HuH-7 (cell line): ENCODE data around the gene SRM.
"Not testable (repeated sequence)": the region's sequence is repeated elsewhere in the genome, so short reads cannot be mapped to it uniquely, and the experiment has no call there.

Experiments
- DNase-seq: peaks from one replicate; pipeline ENCODE4 v3.0.0; 2011; ENCODE audit warnings: low spot score

Gene SRM

DNA sequence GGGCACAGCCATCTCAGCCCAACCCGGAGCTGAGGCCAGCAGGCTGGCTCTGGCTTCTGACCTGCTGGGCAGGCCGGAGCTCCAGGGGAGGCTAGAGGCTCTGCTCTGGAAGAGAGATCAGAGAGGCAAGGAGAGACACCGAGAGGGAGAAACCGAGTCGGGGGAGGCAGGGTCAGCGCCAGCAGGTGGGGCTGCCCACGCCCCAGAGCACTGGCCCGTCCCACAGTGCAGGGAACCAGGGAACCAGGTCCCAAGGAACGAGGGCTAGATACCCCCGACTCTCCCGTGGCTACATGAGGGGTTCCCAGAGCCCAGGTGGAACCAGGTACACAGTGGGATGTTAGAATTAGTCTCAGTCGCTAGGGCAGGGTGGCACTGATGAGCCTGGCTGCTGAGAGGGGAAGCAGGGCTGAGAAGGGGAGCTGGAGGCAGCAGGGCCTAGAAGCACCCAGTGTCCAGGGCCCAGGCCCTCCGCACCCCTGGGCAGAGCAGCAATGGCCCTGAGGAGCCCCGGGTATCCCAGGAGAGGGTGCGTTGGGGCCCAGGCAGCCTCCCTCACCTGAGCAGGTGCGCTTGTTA is 14.9 kb downstream of the SRM start:
- no peak for DNase-seq

GRCh38 chr1:11044086-11044848 is 15.6 kb downstream of the SRM start:
- no peak for DNase-seq

DNA sequence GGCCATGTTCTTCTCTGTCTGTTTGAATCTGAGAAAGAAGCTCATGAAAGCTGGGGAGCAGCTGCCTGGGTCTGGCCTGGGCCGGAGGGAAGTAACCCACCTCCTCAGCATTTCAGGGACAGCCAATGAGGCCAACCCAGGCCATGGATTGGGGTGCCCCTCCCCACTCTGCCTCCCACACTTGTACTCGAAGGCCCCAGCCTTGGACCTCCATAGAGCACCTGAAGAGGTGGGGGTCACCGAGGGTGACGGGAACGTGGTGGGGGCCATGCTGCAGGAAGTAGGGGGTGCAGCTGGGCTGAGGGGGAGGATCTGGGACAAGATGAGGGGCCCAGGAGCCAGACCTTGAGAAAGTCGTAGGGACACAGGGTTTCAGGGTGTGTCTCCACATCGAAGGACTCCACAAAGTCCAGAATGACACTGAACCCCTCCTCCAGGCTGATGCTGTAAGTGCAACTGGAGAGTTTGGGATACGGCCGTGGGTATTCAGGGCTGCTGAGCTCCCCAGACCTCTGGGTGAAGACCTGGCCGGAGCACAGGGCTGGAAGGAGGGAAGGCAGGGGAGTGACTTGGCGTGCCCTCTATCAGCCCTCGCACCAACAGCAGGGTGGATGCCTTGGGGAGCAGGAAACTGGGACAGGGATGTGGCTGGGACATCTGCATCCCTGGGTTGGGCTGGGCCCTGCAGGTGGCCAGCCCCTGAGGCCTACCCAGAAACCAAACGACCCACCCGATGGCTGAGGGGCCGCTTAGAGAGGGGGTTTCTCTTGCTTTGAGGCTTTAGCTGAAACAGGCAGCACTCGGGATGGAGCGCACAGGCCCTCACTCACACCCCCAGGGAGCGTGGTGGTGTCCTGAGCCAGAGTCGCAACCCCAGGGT is 16.6 kb downstream of the SRM start:
- DNase-seq = no peak

- no peak for DNase-seq
Measured at GRCh38 chr1:11042065-11042464, 17.8 kb downstream of the SRM start.

GRCh38 chr1:11041048-11041447 is 18.8 kb downstream of the SRM start:
- DNase-seq = no peak

DNA sequence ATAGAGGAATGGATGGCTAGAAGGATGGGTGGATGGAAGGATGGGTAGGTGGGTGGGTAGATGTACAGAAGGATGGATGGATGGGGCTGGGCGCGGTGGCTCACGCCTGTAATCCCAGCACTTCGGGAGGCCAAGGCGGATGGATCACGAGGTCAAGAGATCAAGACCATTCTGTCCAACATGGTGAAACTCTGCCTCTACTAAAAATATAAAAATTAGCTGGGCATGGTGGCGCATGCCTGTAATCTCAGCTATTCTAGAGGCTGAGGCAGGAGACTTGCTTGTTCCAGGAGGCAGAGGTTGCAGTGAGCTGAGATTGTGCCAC is 19.8 kb downstream of the SRM start:
- not testable (repeated sequence) for DNase-seq

GRCh38 chr1:11039351-11040104 is 20.3 kb downstream of the SRM start:
- DNase-seq = no peak

DNA sequence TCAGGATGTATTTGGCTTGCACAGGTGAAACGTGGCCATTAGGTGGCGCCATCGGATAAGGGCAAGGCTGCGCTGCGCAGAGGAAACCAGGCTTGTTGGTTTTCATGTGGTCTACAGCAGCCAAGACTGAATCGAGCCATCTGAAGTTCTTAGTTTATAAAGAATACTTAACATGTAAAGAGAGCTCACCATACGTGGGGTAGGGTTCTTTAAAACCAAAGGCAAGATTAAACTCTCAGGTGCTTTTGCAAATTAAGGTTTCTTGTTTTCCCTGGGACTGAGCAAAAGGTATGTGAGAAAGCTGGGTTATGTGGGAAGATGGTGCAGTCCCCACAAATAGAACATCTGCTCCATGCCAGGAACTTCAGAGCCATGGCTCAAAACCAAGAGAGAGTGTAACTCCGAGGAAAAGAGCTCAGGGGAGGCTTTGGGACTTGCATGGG is 22.1 kb downstream of the SRM start:
- peak; percentile 83 for DNase-seq

- not testable (repeated sequence) for DNase-seq
Measured at GRCh38 chr1:11037019-11037739, 22.6 kb downstream of the SRM start.

GRCh38 chr1:11031624-11032262 is 28.1 kb downstream of the SRM start:
- DNase-seq = no peak

DNA sequence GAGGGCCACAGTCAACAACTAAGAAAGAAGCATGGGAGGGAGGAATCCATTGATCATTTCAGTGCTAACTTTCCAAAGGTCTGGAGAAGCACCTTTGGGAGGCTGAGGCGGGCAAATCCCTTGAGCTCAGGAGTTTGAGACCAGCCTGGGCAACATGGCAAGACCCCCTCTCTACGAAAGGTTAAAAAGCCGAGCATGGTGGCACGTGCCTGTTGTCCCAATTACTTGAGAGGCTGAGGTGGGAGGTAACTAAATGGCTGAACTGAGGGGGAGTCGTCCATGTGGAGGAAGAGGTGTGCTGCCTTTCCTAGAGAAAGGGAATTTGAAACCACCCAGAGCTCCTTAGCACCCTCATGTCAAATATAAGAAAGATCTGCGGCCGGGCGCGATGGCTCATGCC is 29.0 kb downstream of the SRM start:
- no peak for DNase-seq

- no peak for DNase-seq
Measured at GRCh38 chr1:11028018-11028417, 31.8 kb downstream of the SRM start.

DNA sequence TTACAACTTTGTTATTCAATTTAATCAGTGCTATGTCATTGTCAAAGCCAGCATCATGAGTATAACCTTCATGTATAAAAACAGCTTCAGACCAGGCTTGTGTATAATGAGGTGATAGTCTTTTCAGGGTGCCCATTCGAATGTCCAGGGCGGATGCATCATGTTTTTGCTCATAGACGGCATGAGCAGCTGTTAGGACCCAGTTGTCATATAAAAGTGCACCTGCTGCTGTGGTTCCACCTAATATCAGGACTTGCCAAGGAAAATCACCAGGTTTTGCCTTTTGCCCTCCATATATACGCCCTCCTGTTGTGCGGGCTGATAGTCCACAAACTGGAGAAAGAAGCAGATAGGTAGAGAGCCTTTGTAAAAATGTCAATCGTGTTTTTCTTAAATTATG is 32.5 kb downstream of the SRM start:
- no peak for DNase-seq

DNA sequence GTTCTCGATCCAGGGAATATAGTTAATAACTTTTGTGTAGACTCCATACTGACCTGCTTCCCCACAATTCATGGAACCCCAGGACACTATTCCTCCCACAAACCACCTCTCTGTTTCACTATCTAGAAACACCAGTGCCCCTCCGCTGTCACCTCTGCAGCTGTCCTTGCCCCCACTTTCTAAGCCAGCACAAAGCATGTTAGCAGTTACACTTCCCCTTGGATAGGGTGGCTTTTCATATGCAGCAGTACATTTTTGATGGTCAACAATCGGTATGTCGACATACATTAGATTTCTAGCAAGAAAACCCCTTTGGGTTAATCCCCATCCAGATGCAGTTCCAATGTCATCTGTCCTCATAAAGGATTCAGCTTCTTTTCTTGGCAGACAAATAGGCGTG is 32.9 kb downstream of the SRM start:
- DNase-seq = no peak

DNA sequence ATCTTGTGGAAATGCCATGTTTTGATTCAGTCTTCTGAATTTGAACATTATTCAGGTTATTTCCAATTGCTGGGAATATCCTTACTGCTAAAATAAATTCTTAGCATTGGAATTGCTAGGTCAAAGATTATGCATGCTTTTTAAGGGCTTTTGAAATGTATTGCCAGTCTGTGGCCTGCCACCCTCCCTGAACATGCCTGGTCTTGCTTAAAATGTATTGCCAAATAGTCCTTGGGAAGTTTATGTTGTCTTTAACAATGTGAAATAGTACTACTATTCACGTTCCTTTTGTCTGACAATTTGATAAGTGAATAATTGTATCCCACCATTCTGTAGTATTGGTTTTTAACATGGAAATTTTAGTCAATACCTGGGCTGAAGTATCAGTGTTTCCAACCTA is 33.8 kb downstream of the SRM start:
- no peak for DNase-seq

DNA sequence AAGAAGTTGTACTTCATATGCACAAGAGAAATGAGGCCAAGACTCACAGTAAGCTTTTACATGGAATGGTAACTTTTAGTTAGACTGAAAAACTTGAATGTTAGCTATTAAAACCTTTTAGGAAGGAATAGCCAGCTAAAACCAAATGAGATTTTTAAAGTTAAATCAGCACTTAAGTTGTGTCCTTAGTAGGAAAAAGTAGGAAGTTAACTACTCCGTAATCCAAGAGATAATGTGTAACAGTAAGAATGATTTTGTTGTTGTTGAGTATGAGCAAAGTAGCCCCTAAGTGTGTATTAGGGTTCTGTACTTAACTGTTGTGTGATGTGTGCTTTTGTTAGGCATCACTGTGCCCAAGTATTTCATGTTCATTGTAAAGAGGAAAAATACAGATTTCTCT is 34.2 kb downstream of the SRM start:
- no peak for DNase-seq

GRCh38 chr1:11024874-11025203 is 35.0 kb downstream of the SRM start:
- DNase-seq = no peak

- no peak for DNase-seq
Measured at GRCh38 chr1:11024154-11024873, 35.5 kb downstream of the SRM start.

GRCh38 chr1:11023201-11023600 is 36.6 kb downstream of the SRM start:
- DNase-seq = no peak

DNA sequence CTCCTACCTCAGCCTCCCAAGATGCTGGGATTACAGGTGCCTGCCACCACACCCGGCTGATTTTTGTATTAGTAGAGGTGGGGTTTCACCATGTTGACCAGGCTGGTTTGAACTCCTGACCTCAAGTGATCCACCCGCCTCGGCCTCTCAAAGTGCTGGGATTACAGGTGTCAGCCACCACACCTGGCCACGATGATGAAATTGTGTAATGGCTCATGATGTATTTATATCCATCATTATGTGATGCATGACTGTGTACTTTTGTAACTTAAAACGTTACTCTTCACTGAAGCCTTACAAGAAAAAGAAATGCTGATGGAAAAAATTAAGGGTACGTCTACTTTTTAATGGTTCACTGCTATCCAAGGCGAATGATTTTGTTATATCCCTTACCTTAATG is 39.8 kb downstream of the SRM start:
- DNase-seq = no peak

- not testable (repeated sequence) for DNase-seq
Measured at GRCh38 chr1:11019358-11019757, 40.5 kb downstream of the SRM start.
